OCI-LY3 (cell line): Measurements from ENCODE around the gene ST7.

Experiments used
- EZH2phosphoT487 ChIP-seq: fragments of 200-600 bp; shearing (Covaris generic); IDR thresholded peaks from 2 replicates; pipeline ENCODE4 v1.6.1; 2018; ENCODE audit warnings: antibody characterized with exemption, mixed run types, low read depth
- TF ChIP-seq, protein P1 (sequence below): fragments of 200-600, 300-600 bp; sonication (generic); IDR thresholded peaks from 2 replicates; pipeline ENCODE4 v1.5.1; 2014; ENCODE audit warnings: antibody characterized with exemption, low read length, low read depth

- TF ChIP-seq, protein P1, sequence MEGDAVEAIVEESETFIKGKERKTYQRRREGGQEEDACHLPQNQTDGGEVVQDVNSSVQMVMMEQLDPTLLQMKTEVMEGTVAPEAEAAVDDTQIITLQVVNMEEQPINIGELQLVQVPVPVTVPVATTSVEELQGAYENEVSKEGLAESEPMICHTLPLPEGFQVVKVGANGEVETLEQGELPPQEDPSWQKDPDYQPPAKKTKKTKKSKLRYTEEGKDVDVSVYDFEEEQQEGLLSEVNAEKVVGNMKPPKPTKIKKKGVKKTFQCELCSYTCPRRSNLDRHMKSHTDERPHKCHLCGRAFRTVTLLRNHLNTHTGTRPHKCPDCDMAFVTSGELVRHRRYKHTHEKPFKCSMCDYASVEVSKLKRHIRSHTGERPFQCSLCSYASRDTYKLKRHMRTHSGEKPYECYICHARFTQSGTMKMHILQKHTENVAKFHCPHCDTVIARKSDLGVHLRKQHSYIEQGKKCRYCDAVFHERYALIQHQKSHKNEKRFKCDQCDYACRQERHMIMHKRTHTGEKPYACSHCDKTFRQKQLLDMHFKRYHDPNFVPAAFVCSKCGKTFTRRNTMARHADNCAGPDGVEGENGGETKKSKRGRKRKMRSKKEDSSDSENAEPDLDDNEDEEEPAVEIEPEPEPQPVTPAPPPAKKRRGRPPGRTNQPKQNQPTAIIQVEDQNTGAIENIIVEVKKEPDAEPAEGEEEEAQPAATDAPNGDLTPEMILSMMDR: no peak
- no peak for TF ChIP-seq EZH2phosphoT487
These were observed 85.1 kb downstream of the ST7 start for GRCh38 chr7:117038408-117038807.
